Midbrain (tissue), 1 donor: ENCODE data around the gene BAX.

Experiments
- DNase-seq: peaks from one replicate; lab custom pipeline; 2025; lab: John Stamatoyannopoulos, UW

The BAX gene

DNA sequence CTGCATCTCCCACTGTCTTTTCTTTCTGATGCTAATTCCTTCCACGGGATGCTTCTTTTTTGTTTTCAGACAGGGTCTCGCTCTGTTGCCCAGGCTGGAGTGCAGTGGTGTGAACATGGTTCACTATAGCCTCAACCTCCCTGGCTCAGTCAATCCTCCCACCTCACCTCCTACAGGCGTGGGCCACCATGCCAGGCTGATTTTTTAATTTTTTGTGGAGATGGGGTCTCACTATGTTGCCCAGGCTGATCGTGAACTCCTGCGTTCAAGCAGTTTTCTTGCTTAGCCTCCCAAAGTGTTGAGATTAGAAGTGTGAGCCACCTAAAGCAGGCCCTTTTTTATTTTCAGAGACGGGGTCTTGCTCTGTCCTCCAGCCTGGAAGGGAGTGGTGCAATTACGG is 33.6 kb downstream of the BAX start:
- DNase-seq = no peak

DNA sequence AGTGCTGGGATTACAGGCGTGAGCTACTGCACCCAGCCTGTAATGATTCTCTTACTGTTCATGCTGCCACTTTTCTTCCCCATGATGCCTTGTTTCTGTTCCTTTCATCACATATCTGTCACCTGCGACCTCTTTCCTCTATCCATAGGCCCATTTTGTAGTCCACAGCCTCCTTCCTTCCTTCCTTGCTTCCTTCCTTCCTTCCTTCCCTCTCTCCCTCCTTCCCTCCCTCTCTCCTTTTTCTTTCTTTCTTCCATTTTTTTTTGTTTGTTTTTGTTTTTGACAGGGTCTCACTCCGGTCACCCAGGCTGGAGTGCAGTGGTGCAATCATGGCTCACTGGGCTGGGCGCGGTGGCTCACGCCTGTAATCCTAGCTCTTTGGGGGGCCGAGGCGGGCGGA is 34.2 kb downstream of the BAX start:
- no peak for DNase-seq

GRCh38 chr19:48989701-48990291 is 35.1 kb downstream of the BAX start:
- DNase-seq = peak; percentile 31

DNA sequence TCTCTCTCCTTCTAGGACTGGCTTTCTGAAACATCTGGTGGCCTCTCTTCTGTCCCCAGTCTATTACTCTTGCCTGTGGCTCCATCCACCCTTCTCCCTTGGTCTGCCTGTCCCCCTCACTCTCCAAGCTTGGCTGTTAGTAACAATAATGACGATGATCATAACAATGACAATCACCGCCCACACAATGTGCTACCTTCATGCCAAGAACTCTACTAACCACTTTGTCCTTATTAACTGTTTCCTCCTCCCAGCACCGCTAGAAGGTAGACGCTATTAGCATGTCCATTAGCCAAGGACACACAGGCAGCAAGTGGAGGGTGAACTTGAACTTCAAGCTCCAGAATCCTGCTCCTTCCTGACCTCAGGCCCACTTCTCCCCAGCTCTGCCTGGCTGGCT is 35.7 kb downstream of the BAX start:
- DNase-seq = no peak

DNA sequence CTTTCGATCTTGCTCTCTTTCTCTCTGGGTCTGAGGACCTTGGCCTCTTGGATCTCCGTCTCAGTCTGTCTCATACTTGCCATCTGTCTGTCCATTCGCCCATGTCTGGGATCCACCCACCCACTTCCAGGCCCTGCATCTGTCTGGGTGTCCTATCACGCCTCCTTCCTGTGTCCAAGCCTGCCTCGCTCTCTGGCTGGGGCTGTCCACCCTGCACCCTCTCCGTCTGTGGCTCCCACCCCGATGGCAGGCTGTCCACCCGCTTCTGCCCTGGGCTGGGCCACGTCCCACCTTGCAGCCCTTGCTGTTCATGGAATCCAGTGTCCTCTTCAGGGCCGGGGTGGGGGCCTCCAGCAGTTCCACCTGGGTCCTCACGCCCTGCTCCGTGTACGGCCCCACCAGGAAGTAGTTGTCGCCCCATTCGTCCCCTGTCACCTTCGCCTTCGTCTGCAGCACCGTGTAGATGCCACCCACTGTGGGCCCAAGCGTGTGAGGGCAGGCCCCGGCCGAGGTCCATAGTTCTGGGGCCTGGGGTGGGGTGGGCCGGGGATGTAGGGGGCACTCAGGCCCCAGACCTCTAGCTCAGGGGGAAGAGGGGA is 36.4 kb downstream of the BAX start:
- DNase-seq = no peak

DNA sequence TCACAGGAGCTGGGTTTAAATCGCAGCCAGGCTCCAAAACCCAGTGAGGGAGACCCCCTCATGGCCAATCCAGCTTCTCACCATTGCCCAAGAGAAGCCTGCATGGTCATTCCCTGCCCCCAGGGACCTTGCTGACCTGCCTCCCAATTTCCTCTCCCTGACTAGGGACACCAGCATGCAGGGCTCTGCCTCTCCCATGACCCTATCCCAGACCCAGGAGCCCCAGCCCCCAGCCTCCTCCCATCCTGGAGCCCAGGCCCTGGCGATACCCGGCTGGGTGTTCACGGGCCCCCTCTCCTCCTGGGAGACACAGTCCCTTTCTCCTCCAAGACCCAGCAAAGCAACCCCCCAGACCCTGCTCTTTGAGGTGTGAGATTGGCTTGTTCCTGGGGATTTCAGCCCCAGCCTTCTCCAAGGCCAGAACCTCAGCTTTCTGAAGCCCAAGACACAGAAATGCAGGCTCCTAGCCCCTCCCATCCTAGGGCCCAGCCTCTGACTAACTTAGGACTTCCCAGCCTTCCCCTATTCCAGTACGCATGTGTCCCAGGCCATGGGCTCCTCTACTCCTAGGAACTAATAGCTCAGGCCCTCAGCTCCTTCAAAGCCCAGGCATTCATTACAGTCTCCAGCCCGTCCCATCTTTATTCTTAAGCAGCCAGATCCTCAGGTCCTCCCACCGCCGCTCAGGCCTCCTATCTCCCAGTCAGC is 37.4 kb downstream of the BAX start:
- DNase-seq = no peak

DNA sequence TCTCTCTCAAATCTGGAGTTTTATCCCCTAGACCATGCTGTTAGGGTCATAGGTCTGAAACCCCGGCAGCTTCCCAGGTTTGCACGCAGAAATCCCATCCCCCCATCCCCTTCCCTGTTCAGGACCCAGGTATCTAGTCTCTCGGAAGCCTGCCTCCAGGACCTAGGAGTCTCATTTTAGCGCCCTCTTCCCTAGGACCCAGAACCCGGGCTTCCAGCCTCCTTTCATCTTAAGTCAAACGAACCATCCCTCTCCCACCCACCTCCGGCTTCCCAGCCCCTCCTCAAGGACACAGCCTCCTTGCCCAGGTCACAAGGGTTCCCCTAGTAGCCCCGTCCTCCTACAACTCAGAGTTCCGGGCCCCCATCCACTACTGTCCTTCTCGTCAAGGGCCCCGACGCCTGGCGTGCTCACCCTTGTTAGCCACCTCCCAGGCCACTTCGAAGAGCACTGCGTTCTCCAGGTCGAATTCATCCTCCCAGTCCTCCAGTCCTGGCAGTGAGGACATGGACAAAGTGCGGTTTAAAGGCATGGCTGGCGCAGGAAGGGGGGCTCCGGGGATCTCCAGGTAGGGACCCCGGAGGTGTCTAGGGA is 38.0 kb downstream of the BAX start:
- DNase-seq = peak; percentile 62

DNA sequence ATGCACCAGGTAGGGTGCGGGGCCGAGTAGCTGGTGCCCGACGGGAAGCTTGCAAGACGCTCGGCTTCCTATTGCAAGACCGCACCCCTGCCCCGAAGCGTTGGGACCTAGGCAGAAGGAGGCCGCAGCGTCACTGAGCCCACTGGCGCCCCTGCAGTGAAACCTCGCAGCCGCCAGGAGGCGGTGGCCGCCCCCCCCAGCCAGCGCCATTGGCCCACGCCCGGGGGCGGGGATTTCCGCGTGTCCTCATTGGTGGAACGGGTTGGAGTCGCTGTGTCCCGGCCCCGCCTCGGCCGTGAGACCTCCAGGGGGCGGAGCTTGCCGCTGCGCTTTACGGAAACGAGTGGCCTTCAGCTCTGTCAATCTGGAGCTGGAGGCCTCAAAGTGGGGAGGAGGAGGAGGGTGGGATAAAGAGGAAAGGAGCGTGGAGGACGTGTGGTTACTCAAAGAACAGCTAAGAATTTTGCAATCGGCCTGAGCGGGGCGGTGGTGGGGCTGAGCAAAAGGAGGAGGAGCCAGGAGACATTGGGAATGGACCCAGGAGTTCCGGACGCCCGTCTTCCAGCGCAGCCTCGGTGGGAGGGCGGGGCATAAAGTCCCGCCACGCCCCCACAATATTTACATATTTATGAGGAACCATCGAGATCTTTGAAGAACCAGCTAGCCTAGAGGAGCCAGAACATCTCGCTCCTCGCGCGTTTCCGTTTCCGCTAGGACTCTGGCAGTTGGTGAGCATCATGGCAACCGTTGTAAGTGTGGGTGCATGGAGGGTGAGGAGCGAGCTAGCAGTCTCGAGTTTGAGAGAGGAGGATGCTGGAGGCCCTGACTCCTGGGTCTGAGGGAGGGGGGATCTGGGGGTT is 38.7 kb downstream of the BAX start, which contains the start of the genes GYS1 and RUVBL2:
GYS1 (minus strand) TSS at position 135 of the 860 bp plus-strand sequence. CDS start 197 bp downstream, outside the sequence.
RUVBL2 (plus strand) TSS at position 713 of the 860 bp plus-strand sequence; CDS start at position 738, 25 bp downstream.
- DNase-seq = peak; percentile 99

- no peak for DNase-seq
Measured at GRCh38 chr19:48994035-48994386, 39.3 kb downstream of the BAX start.

DNA sequence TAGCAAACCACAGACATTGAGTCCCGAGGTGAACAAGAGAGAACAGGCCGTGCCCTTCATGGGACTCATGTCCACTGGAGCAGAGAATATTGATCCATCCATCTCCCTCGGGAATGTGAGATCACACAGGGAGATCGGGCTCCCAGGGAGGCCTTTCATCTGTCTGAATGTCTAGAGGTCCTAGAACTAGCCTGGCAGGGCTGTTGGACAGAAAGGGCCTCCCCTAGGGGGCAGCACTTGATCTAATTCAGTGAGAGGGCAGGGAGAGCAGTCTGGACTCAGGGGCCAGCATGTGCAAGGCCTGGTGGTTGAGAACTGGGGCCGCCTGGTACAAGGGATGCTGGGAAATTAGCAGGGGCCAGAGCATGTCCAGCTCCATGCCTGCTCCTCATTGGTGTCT is 43.3 kb downstream of the BAX start:
- no peak for DNase-seq

DNA sequence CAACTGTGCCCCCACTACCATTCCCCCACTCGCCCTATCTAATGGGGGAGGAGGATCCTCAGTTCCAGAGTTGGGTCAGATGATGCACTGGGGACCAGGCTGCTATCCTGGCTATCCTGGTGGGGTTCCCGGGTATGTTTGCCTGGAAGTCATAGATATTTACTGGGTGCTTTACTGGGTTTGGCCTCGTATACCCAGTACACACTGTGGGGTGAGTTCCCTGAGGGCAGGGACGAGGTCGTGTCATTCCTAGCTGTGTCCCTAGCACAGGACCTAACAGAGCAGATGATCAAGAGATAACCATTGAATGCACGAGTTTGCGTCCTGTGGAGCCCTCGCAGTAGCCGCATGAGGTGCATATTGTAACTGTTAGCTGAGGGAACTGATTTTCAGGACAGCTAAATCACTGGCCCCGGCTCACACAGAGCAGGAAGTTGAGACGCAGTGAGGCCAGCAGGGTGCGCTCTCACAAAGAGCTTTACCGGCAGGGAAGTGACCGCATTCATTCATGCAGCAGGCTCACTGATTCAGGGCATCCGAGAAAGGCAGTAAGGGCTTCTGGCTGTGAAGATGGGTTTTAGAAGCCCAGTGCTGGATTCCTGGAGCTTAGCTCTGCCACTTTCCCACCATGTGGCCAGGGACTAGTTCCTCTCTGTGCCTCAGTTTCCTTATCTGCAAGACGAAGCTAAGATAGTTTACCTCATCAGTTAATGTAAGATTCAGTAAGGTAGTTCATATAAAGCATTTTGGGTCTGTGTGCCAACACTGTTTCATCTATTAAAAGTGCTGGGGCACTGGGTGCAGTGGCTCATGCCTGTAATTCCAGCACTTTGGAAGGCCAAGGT is 45.0 kb downstream of the BAX start:
- no peak for DNase-seq

DNA sequence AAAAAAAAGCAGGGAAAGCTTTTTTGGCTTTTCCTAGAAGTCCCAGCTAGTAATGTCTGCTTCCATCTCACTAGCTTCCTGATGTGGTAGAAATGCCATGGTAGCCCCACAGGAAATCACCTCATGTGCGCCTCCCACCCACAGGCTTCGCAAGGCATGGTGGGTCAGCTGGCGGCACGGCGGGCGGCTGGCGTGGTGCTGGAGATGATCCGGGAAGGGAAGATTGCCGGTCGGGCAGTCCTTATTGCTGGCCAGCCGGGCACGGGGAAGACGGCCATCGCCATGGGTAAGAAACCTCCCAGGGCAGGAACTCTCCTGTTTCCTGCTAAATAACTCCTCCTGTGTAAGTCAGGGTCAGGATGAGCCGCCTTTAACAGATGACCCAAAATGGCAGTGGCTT is 49.5 kb downstream of the BAX start:
- DNase-seq = no peak

DNA sequence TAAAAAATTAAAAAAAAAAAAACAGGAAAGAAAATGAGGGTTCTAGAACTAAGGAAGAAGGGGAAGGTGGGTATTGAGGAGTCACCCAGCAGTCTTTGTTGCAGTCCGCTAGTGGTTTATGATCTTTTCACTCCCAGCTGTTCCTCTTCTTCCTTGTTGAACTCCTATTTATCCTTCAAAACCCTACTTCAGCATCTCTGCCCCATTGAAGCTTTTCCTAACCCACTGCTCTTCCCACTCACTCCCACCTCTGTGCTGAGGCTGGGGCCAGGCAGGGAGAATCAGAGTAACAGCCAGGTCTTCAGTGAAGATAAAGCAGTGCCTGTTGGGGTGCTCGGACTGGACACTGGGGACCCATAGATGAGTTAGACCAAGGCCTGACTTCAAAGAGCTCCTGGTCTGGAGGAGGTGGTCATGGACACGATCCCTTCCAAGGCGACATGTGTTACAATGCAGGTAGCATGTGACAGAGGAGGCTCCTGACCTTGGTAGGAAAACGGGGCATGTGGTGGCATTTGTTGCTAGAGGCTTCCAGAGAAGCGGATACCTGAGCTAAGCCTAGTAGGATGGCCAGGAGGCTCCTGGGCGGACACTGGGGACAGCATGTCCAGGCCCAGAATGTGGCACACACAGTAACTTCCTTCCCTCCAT is 50.4 kb downstream of the BAX start:
- DNase-seq = no peak

DNA sequence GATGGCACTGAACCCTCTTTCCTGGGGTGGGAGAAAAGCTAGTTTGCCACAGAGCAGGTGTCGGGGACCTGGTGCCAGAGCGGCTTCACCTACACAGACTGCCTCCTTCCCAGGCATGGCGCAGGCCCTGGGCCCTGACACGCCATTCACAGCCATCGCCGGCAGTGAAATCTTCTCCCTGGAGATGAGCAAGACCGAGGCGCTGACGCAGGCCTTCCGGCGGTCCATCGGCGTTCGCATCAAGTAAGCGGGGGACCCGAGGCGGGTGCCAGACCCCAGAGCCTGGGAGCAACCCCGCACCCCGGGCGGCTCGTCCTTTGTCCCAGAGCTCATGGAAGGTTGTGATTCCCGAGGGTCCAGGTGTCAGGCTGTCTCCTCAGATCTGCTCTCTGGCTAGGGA is 52.2 kb downstream of the BAX start:
- no peak for DNase-seq

DNA sequence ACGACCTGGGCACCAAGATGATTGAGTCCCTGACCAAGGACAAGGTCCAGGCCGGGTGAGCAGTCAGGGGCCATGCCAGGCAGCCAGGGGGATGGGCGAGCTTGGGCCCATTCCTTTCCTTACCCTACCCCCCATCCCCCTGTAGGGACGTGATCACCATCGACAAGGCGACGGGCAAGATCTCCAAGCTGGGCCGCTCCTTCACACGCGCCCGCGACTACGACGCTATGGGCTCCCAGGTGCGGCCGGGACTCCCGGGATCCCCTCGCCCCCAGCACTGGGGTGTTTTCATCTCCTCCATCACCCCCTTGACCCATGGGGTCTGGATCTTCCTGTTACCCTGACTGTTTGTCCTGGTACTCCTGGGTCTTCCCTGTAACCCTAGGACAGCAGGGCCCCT is 55.2 kb downstream of the BAX start:
- no peak for DNase-seq

GRCh38 chr19:49010453-49010852 is 55.8 kb downstream of the BAX start:
- no peak for DNase-seq

DNA sequence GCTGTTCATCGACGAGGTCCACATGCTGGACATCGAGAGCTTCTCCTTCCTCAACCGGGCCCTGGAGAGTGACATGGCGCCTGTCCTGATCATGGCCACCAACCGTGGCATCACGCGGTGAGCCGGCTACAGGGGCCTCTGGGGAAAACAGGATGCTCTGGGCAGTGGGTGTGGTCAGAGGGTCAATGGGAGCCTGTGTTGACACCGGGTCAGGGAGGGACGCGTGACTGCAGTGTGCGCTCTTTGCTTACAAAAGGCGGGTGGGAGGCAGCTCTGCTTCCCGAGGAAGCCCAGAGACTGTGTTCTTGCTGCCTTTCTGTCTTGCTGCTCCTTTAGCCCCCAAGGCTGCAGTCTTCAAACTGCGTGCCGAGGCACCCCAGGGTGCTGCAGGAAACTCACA is 56.5 kb downstream of the BAX start:
- DNase-seq = no peak
